ENCODE measurements around the gene SLX9.
A peak's percentile ranks its signal among the peaks of the same experiment; 100 is the strongest.

Gene SLX9

GRCh38 chr21:44992608-44993031 lies 52.8 kb downstream of the SLX9 start:
- no peak overlapping the region for H3K4me3 ChIP-seq (ENCODE audit: low read length)
- DNase-seq (ENCODE audit: low read depth) = no peak
- TF ChIP-seq, protein P1, sequence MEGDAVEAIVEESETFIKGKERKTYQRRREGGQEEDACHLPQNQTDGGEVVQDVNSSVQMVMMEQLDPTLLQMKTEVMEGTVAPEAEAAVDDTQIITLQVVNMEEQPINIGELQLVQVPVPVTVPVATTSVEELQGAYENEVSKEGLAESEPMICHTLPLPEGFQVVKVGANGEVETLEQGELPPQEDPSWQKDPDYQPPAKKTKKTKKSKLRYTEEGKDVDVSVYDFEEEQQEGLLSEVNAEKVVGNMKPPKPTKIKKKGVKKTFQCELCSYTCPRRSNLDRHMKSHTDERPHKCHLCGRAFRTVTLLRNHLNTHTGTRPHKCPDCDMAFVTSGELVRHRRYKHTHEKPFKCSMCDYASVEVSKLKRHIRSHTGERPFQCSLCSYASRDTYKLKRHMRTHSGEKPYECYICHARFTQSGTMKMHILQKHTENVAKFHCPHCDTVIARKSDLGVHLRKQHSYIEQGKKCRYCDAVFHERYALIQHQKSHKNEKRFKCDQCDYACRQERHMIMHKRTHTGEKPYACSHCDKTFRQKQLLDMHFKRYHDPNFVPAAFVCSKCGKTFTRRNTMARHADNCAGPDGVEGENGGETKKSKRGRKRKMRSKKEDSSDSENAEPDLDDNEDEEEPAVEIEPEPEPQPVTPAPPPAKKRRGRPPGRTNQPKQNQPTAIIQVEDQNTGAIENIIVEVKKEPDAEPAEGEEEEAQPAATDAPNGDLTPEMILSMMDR (conservative IDR thresholded peaks at IDR 0.05; ENCODE audit: low read length) = no peak

- no peak for DNase-seq (ENCODE audit: low read depth)
- TF ChIP-seq, protein P1 (conservative IDR thresholded peaks at IDR 0.05; ENCODE audit: low read length) = no peak
- no peak overlapping the region for H3K4me3 ChIP-seq (ENCODE audit: low read length)
Measured at GRCh38 chr21:44993321-44994046, 53.7 kb downstream of the SLX9 start.

DNA sequence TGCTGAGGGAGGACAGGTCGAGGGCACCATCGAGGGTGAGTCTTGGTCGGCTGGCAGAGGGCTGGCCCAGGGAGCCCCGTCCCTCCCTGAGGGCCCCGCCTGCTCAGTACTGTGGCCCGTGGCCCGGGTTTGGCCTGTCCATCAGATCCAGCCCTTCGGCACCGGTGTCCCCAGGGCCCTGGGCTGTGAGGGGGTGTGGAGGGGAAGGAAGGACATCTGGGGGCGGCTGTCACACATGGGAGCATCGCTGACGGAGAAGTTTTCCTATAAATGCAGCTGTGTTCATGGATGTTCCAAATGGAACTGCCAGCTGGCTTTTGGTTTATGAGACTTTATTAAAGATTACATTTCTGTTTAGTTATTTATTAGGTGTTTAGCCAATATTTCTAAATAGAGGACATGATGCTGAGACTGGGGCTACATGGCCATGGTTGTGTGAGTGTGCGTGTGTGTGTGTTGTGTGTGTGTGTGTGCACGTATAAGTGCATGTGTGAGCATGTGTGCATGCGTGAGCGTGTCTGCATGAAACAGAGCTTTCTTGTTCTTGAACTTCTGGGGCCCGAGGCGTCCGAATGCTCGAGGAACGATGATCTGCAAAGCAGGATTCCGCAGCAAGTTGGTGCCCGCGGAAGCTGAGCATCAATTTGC lies 54.3 kb downstream of the SLX9 start:
- TF ChIP-seq, protein P1 (conservative IDR thresholded peaks at IDR 0.05; ENCODE audit: low read length) = no peak
- no peak overlapping the region for H3K4me3 ChIP-seq (ENCODE audit: low read length)
- no peak for DNase-seq (ENCODE audit: low read depth)

- TF ChIP-seq, protein P1 (conservative IDR thresholded peaks at IDR 0.05; ENCODE audit: low read length) = no peak; the same call in 1 of the 2 replicates
- DNase-seq (ENCODE audit: low read depth) = peak; percentile 52
- H3K4me3 ChIP-seq (ENCODE audit: low read length) = no peak overlapping the region
Measured at GRCh38 chr21:44994695-44995342, 55.0 kb downstream of the SLX9 start.

GRCh38 chr21:44995343-44995941 lies 55.6 kb downstream of the SLX9 start:
- no peak for DNase-seq (ENCODE audit: low read depth)
- TF ChIP-seq, protein P1 (conservative IDR thresholded peaks at IDR 0.05; ENCODE audit: low read length) = no peak
- no peak overlapping the region for H3K4me3 ChIP-seq (ENCODE audit: low read length)

GRCh38 chr21:44996096-44996495 lies 56.3 kb downstream of the SLX9 start:
- TF ChIP-seq, protein P1 (conservative IDR thresholded peaks at IDR 0.05; ENCODE audit: low read length) = no peak

More at GRCh38 chr21:44996096-44996495, 56.3 kb downstream of the SLX9 start:
- DNase-seq (ENCODE audit: low read depth) = no peak
- H3K4me3 ChIP-seq (ENCODE audit: low read length) = no peak overlapping the region
